Mammary microvascular endothelial cell (primary cell): ENCODE results near the gene CD177. TPM values are rescaled to one million over a fixed set of nuclear protein-coding genes. Genes with fewer than 3 reads are reported as not detected.

Source experiments
- total RNA-seq: library from RNA; depleted of rRNA; stranded (reverse); fragments of >200 nt; gene quantifications from 2 replicates; pipeline ENCODE4 v1.2.3, GENCODE V29; 2015

The CD177 gene
- 0.13 and 0.34 TPM in 2 replicates for total RNA-seq

GRCh38 chr19:43353606-43354304, at the start of gene CD177:
TSS of gene CD177 (plus strand) at chr19:43353686. CDS start at chr19:43353715, 29 bp downstream.

Other genes starting within 250 kb of the CD177 start
- 0.27 TPM in 1 of 2 replicates, not detected in the other for gene PSG5, start 167.2 kb upstream of the CD177 start, total RNA-seq
- gene PSG4, start 148.0 kb upstream of the CD177 start, total RNA-seq, result 31.8 and 33.3 TPM in 2 replicates
- gene PSG9, start 84.2 kb upstream of the CD177 start, total RNA-seq, result 0.64 and 0.87 TPM in 2 replicates
- gene TEX101, start 61.2 kb downstream of the CD177 start, total RNA-seq, result not detected in 2 replicates
- 0.10 TPM in 1 of 2 replicates, not detected in the other for gene LYPD3, start 111.9 kb downstream of the CD177 start, total RNA-seq
- 2.9 and 5.4 TPM in 2 replicates for gene PHLDB3, start 151.1 kb downstream of the CD177 start, total RNA-seq
- gene ETHE1, start 173.5 kb downstream of the CD177 start, total RNA-seq, result 57.5 and 60.8 TPM in 2 replicates
- gene ZNF575, start 179.5 kb downstream of the CD177 start, total RNA-seq, result 0.07 and 0.15 TPM in 2 replicates
- gene XRCC1, start 221.8 kb downstream of the CD177 start, total RNA-seq, result 23.6 and 24.1 TPM in 2 replicates
- gene PINLYP, start 222.1 kb downstream of the CD177 start, total RNA-seq, result 0.44 and 1.00 TPM in 2 replicates
- gene IRGQ, start 242.4 kb downstream of the CD177 start, total RNA-seq, result 23.6 and 24.0 TPM in 2 replicates
- gene ZNF576, start 242.9 kb downstream of the CD177 start, total RNA-seq, result 11.8 and 16.6 TPM in 2 replicates